WI38 (cell line): ENCODE data around the gene GUCY2D.
A peak's percentile ranks its signal among the peaks of the same experiment; 100 is the strongest.

Experiments used
- H3K4me3 ChIP-seq: 2 replicates; pipeline ENCODE4 v1.5.1; 2011; ENCODE audit warnings: low read depth, mild to moderate bottlenecking, control low read depth, low read length
- TF ChIP-seq, protein P1 (sequence below): IDR thresholded peaks from 2 replicates; pipeline ENCODE4 v1.5.1; 2012; ENCODE audit warnings: low read depth, mild to moderate bottlenecking, control low read depth, low read length

The GUCY2D gene

DNA sequence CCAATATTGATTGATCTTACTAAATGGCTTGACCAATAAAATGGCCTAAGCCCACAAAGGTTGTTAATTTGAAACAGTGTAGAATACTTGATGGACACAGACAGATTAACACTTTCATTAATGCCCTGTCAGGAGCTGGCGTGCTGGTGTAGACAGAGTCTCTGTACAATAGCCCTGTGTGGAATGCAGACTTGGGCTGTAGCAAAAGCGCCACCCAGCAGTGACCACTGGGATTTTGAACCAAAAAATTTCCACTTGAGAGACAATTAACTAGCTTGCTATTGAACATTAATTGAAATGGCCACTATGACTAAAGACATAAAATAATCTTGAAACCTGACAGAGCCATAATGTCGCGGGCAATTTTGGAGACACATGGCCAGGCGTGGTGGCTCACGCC is 19.7 kb upstream of the GUCY2D start:
- no peak overlapping the region for H3K4me3 ChIP-seq

DNA sequence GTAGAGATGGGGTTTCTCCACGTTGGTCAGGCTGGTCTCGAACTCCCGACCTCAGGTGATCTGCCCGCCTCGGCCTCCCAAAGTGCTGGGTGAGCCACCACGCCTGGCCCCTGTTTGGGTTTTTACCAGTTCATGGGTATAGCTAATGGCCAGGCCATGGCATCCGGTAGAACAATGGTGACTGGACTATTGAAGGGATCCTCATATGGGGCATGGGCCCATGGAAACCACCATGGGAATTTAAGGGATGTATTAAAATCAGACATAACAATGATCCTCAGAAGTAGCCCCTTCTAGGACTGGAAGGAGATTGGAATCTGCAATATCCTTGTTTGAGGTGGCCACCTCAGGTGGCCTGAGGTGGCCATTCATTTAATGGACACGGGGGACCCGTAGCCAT is 17.5 kb upstream of the GUCY2D start:
- TF ChIP-seq, protein P1, sequence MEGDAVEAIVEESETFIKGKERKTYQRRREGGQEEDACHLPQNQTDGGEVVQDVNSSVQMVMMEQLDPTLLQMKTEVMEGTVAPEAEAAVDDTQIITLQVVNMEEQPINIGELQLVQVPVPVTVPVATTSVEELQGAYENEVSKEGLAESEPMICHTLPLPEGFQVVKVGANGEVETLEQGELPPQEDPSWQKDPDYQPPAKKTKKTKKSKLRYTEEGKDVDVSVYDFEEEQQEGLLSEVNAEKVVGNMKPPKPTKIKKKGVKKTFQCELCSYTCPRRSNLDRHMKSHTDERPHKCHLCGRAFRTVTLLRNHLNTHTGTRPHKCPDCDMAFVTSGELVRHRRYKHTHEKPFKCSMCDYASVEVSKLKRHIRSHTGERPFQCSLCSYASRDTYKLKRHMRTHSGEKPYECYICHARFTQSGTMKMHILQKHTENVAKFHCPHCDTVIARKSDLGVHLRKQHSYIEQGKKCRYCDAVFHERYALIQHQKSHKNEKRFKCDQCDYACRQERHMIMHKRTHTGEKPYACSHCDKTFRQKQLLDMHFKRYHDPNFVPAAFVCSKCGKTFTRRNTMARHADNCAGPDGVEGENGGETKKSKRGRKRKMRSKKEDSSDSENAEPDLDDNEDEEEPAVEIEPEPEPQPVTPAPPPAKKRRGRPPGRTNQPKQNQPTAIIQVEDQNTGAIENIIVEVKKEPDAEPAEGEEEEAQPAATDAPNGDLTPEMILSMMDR: no peak
- no peak overlapping the region for H3K4me3 ChIP-seq

More for the DNA sequence above, 19.7 kb upstream of the GUCY2D start:
- TF ChIP-seq, protein P1: no peak

DNA sequence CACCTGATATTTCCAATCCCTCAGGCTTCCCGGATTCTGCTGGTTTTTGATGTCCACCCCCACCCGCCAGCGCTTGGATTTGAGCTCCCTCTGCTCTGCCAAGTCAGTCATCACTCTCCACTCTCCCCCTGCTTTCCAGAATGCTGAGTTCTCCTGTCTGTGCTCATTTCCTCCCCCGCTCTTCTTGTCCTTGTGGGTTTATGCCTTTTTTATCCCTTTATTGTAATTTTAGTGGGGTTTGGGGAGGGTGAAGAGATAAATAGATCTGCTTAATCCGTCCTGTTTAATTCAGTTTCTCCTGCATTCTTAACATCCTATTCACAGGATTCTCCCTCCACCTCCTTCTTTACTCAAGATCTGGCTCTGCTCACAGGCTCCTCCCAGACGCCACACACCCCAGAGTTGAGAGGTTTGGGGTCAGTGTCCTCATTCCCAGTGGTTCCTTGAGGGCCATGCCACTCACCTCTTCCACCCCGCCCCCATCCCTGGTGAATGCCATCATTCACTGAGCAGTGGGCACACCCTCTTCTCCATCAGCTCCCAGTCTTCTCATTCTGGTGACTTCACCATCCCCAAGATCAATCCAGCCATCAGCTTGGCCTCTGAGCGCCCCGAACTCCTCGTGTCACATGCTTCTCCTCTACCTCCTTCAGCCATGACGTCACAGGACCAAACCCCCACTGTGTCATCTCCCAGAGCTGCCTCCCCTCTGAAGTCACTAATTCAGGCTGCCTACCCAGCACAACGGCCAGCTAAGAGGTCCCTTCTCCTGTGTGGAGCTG is 15.1 kb upstream of the GUCY2D start:
- H3K4me3 ChIP-seq: no peak overlapping the region
- TF ChIP-seq, protein P1: no peak

DNA sequence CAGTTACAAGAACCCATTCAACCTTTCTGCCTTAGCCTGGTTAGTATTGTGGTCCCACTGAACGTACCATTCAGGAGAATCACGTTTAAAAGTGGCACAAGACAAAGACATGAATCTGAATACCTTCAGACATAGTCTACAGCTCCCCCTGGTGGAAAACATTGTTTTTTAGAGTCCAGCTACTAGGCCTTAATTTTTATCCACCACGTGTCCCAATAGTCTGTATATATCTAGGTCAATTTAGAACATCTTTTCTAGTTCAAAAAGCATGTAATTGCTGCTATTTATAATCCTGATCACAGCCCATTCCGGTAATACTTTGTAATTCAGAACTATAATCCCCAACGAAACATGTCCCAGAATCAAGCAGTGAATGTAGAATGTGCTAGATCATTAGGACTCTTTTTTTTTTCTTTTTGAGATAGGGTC is 13.7 kb upstream of the GUCY2D start:
- H3K4me3 ChIP-seq: no peak overlapping the region
- TF ChIP-seq, protein P1: peak; percentile 28; the same call in 1 of the 2 replicates

DNA sequence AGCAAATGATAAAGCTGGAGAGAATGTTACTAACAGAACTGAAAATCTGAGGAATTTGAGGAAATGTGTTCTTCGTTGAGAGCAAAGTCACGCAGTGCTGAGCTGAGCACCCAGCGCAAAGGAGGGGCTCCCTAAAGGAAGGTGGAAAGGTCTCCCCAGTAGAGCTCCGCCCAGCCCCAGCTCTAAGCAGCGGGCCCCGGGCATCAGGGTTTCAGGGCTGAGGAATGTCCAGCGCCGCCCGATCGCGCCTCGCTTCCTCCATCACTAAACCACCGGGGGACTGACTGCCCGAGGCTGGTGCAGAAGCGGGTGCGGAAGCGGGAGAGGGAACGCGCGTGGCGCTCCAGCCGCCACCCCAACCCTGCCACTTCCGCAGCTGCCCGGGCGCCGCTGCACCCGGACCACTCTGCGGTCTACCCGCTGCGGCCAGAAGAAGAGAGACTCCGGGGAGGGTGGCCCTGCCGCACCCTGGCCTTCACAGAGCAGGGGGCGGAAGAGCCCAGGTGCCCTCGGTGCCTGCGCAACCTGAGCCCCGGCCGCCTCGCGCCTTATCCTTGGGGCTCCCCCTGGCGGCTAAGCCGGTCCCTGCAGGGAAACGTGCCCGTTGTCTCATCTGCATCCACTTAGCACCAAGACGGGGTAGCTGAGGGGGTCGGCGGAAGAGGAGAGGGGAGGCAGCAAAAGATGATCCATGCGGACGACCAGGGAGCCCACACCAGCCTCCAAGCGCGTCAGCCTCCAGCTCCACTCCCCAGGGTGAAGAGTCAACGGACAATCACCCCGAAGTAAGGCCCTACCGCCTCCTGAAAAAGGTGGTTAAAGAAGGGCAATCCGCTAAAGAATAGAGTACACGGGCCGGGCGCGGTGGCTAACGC is 12.4 kb upstream of the GUCY2D start:
- TF ChIP-seq, protein P1: peak; percentile 94
- peak overlapping the region; percentile 64 for H3K4me3 ChIP-seq

DNA sequence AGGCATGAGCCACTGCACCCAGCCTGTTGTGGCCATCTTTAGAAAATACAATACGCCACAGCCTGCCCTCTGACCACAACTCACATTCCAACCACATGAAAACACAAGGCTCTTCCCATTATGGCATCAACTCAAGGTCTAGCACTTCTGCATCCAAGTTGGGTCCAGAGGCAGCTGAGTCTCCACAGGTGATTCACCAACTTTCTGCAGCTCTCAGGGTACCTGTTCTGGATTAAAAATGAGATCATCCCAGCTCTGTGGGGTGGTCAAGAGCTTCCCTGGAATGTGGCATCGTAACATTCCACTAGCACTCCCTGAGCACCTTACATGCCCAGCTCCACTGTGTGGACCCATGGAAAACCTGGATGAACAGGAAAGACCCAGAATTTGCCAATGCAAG is 9.9 kb upstream of the GUCY2D start:
- TF ChIP-seq, protein P1: no peak
- H3K4me3 ChIP-seq: no peak overlapping the region

DNA sequence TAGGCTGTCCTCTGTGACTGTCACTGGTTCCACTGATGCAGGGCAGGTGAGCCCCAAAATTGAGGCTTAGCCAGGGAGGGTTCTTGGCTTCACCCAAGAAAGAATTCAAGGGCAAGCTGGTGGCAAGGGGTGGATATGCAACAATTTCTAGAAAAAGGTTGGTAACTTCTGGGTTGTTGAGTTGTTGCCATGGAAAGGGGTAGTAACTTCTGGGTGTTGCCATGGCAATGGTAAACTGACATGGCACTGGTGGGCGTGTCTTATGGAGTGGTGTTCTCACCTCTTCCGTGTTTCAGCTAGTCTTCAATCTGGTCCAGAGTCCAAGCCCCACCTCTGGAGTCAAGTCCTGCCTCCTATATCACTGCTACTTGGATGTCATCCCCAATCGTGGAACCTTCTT is 9.5 kb upstream of the GUCY2D start:
- TF ChIP-seq, protein P1: no peak
- H3K4me3 ChIP-seq: no peak overlapping the region
